Vagina (tissue), 2 donors: Measurements from ENCODE around the gene DCANP1.

Source experiments
- CTCF ChIP-seq, 3 experiments: fragments of 450-650 bp in 2 of 3; fragments of 200-600 bp in 1 of 3; sonication (generic) in 1 of 3; IDR thresholded peaks; one replicate each; pipeline ENCODE4 v1.5.1; 2017 to 2019; ENCODE audit warnings: antibody characterized with exemption in 3 of 3, mild to moderate bottlenecking in 2 of 3, moderate library complexity in 2 of 3
- POLR2A ChIP-seq, 2 donors: fragments of 450-650 bp; IDR thresholded peaks; one replicate each; pipeline ENCODE4 v1.6.1; 2017; ENCODE audit warnings: antibody characterized with exemption in 2 of 2, mild to moderate bottlenecking in 2 of 2, moderate library complexity in 2 of 2

- TF ChIP-seq CTCF (IDR thresholded peaks at IDR 0.05) (no peak), POLR2A (IDR thresholded peaks at IDR 0.05) (no peak)
Measured at GRCh38 chr5:135473956-135474670, 27.0 kb upstream of the DCANP1 start.
